GM23338 (cell line): ENCODE measurements around the gene MGRN1. TPM values are rescaled to one million over a fixed set of nuclear protein-coding genes. Genes with fewer than 3 reads are reported as not detected.

Experiments
- ATAC-seq: fragments of 200-7000 bp; cut with Tn5 transposase; 3 replicates; pipeline ENCODE4 v1.9.1; 2020
- DNase-seq: peaks from one replicate; pipeline ENCODE4 v3.0.0-alpha.2; 2015; ENCODE audit warnings: low spot score
- H2AFZ ChIP-seq: fragments of 200-600 bp; sonication (generic); 2 replicates; pipeline ENCODE4 v1.8.0; 2016; ENCODE audit warnings: antibody characterized with exemption, mild to moderate bottlenecking, moderate library complexity
- H3F3A ChIP-seq: fragments of 200-600 bp; sonication (generic); replicated peaks from 2 replicates; pipeline ENCODE4 v1.8.0; 2017; ENCODE audit warnings: antibody characterized with exemption, mixed run types, low read depth
- H3K27ac ChIP-seq: fragments of 200-600 bp; sonication (generic); 2 replicates; pipeline ENCODE4 v1.6.1; 2016; ENCODE audit warnings: low read depth
- H3K27me3 ChIP-seq: fragments of 200-600 bp; sonication (generic); 2 replicates; pipeline ENCODE4 v1.8.0; 2016; ENCODE audit warnings: mild to moderate bottlenecking, mixed run types, moderate library complexity; ENCODE audit not compliant: insufficient read depth
- H3K36me3 ChIP-seq: fragments of 200-600 bp; sonication (generic); 2 replicates; pipeline ENCODE4 v1.8.0; 2016; ENCODE audit warnings: mild to moderate bottlenecking; ENCODE audit not compliant: insufficient read depth
- H3K4me1 ChIP-seq: fragments of 200-600 bp; sonication (generic); 2 replicates; pipeline ENCODE4 v1.8.0; 2016; ENCODE audit warnings: mild to moderate bottlenecking, moderate library complexity; ENCODE audit not compliant: insufficient read depth
- H3K4me2 ChIP-seq: fragments of 200-600 bp; sonication (generic); 2 replicates; pipeline ENCODE4 v1.7.1; 2017; ENCODE audit warnings: mixed run types
- H3K4me3 ChIP-seq: fragments of 200-600 bp; sonication (generic); 2 replicates; pipeline ENCODE4 v1.6.1; 2016; ENCODE audit warnings: mixed run types
- H3K79me2 ChIP-seq: fragments of 200-600 bp; sonication (generic); replicated peaks from 2 replicates; pipeline ENCODE4 v1.8.0; 2017; ENCODE audit warnings: mild to moderate bottlenecking; ENCODE audit not compliant: insufficient read depth
- H3K9me2 ChIP-seq: fragments of 200-600 bp; sonication (generic); 2 replicates; pipeline ENCODE4 v1.8.0; 2017; ENCODE audit not compliant: insufficient read depth
- H4K20me1 ChIP-seq: fragments of 200-600 bp; sonication (generic); replicated peaks from 2 replicates; pipeline ENCODE4 v1.8.0; 2017; ENCODE audit warnings: mild to moderate bottlenecking; ENCODE audit not compliant: insufficient read depth
- H3K27ac Mint-ChIP-seq: 2 replicates; pipeline ENCODE4 v1.8.0; 2020; ENCODE audit warnings: inconsistent platforms, mild to moderate bottlenecking, moderate library complexity, mixed read lengths
- H3K27me3 Mint-ChIP-seq: 3 replicates; pipeline ENCODE4 v1.8.0; 2022; ENCODE audit warnings: low read depth, mild to moderate bottlenecking, moderate library complexity, mixed read lengths, inconsistent platforms; ENCODE audit not compliant: insufficient read depth, poor library complexity
- H3K36me3 Mint-ChIP-seq: 3 replicates; pipeline ENCODE4 v1.8.0; 2021; ENCODE audit warnings: low read depth, mild to moderate bottlenecking, inconsistent platforms, moderate library complexity, mixed read lengths
- H3K4me1 Mint-ChIP-seq: 3 replicates; pipeline ENCODE4 v1.8.0; 2020; ENCODE audit warnings: mild to moderate bottlenecking, inconsistent platforms, mixed read lengths
- H3K4me3 Mint-ChIP-seq: 3 replicates; pipeline ENCODE4 v1.8.0; 2021; ENCODE audit warnings: moderate library complexity, mild to moderate bottlenecking, inconsistent platforms, mixed read lengths
- H3K9me3 Mint-ChIP-seq: 3 replicates; pipeline ENCODE4 v1.8.0; 2020; ENCODE audit warnings: moderate library complexity, mild to moderate bottlenecking, inconsistent platforms, mixed read lengths
- ETS1 ChIP-seq: IDR thresholded peaks from 2 replicates; pipeline ENCODE4 v1.6.1; 2016; ENCODE audit warnings: antibody characterized with exemption
- EZH2phosphoT487 ChIP-seq: fragments of 200-600 bp; sonication (generic); IDR thresholded peaks from one replicate; pipeline ENCODE4 v1.8.1; 2018; ENCODE audit warnings: antibody characterized with exemption; ENCODE audit not compliant: unreplicated experiment
- JUNB ChIP-seq: IDR thresholded peaks from one replicate; pipeline ENCODE4 v1.6.1; 2016; ENCODE audit warnings: antibody characterized with exemption; ENCODE audit not compliant: unreplicated experiment
- POLR2AphosphoS5 ChIP-seq: IDR thresholded peaks from 2 replicates; pipeline ENCODE4 v1.6.1; 2016; ENCODE audit warnings: antibody characterized with exemption, low read depth
- REST ChIP-seq: IDR thresholded peaks from one replicate; pipeline ENCODE4 v1.6.1; 2018; ENCODE audit warnings: antibody characterized with exemption; ENCODE audit not compliant: unreplicated experiment
- ZNF114 ChIP-seq: fragments of 250-450 bp; sonication (Bioruptor Pico); IDR thresholded peaks from 2 replicates; pipeline ENCODE4 v1.5.0; 2020; ENCODE audit warnings: mild to moderate bottlenecking, moderate library complexity
- ZNF331 ChIP-seq: fragments of 250-450 bp; sonication (Bioruptor Pico); IDR thresholded peaks from 2 replicates; pipeline ENCODE4 v1.5.0; 2020; ENCODE audit warnings: low read depth, mild to moderate bottlenecking, moderate library complexity
- ZNF462 ChIP-seq: fragments of 250-450 bp; sonication (Bioruptor Pico); IDR thresholded peaks from 2 replicates; pipeline ENCODE4 v1.5.0; 2020; ENCODE audit warnings: mild to moderate bottlenecking, moderate library complexity
- polyA plus RNA-seq: library from polyadenylated mRNA; unstranded; fragments of >200 nt; fragmentation: Nextera tagmentation; extraction: Ambion mirVana; gene quantifications from 2 replicates; pipeline ENCODE4 v1.2.1, GENCODE V29; 2016
- total RNA-seq: library from RNA; depleted of rRNA; stranded (reverse); fragments of >200 nt; shearing (Covaris generic); gene quantifications from 2 replicates; pipeline ENCODE4 v1.2.3, GENCODE V29; 2014

MGRN1 gene
- total and polyA plus RNA-seq, 2 experiments from 2014 or later: 13.1 to 71.8 TPM

GRCh38 chr16:4646773-4647643 lies 22.4 kb downstream of the MGRN1 start:
- peaks cover 48% of the 10 kb centered on the region for H3K79me2 ChIP-seq
- peaks cover 4% of the 10 kb centered on the region for H3K27me3 Mint-ChIP-seq
- TF ChIP-seq ZNF331 (CRISPR knock-in tag): no peak
- no peak for TF ChIP-seq ZNF462
- TF ChIP-seq ZNF114: no peak

GRCh38 chr16:4647644-4647980 lies 23.0 kb downstream of the MGRN1 start:
- H4K20me1 ChIP-seq: peaks cover 9% of the 10 kb centered on the region
- no peak overlapping the region for H3K4me3 ChIP-seq
- H3K4me3 Mint-ChIP-seq: no peak overlapping the region
- H2AFZ ChIP-seq: no peak overlapping the region
- no peaks in the 10 kb centered on the region for H3F3A ChIP-seq
- H3K36me3 ChIP-seq: no peaks in the 10 kb centered on the region
- H3K4me1 ChIP-seq: no peaks in the 10 kb centered on the region
- H3K4me1 Mint-ChIP-seq: no peaks in the 10 kb centered on the region
- no peak for DNase-seq
- H3K4me2 ChIP-seq: no peak overlapping the region
- no peak for ATAC-seq
- H3K27ac ChIP-seq: no peak overlapping the region
- H3K27ac Mint-ChIP-seq: no peak overlapping the region
- H3K9me3 Mint-ChIP-seq: peaks cover 4% of the 10 kb centered on the region; the same call in 2 of the 3 replicates
- H3K27me3 ChIP-seq: no peaks in the 10 kb centered on the region
- H3K9me2 ChIP-seq: no peaks in the 10 kb centered on the region
- peaks cover 42% of the 10 kb centered on the region for H3K79me2 ChIP-seq
- peaks cover 4% of the 10 kb centered on the region for H3K27me3 Mint-ChIP-seq
- H3K36me3 Mint-ChIP-seq: peaks cover 22% of the 10 kb centered on the region
- TF ChIP-seq POLR2AphosphoS5: no peak
- TF ChIP-seq EZH2phosphoT487: no peak
- no peak for TF ChIP-seq ETS1
- TF ChIP-seq REST: no peak
- TF ChIP-seq JUNB: no peak

More at GRCh38 chr16:4646773-4647643, 22.4 kb downstream of the MGRN1 start:
- Mint-ChIP-seq H3K36me3 (peaks cover 22% of the 10 kb centered on the region), H3K4me3 (no peak overlapping the region), H3K9me3 (peaks cover 4% of the 10 kb centered on the region; the same call in 2 of the 3 replicates), H3K4me1 (no peaks in the 10 kb centered on the region), H3K27ac (peak overlapping the region; percentile 59; the same call in 1 of the 2 replicates)
- no peak overlapping the region; the same call in 1 of the 2 replicates for H3K27ac ChIP-seq
- H3K27me3 ChIP-seq: no peaks in the 10 kb centered on the region
- no peak for DNase-seq
- H3K4me2 ChIP-seq: no peak overlapping the region
- peaks cover 9% of the 10 kb centered on the region for H4K20me1 ChIP-seq
- no peak for ATAC-seq
- no peaks in the 10 kb centered on the region for H3K4me1 ChIP-seq
- H3K36me3 ChIP-seq: no peaks in the 10 kb centered on the region
- no peaks in the 10 kb centered on the region for H3K9me2 ChIP-seq
- no peaks in the 10 kb centered on the region for H3F3A ChIP-seq
- no peak overlapping the region for H2AFZ ChIP-seq
- no peak overlapping the region for H3K4me3 ChIP-seq
